Rectal smooth muscle tissue (tissue), 1 donor: ENCODE data around the gene ZIC4.

Source experiments
- H3K27ac ChIP-seq: one replicate; pipeline ENCODE4 v1.7.0; 2013; ENCODE audit warnings: low read depth, low read length, inconsistent platforms
- H3K27me3 ChIP-seq: one replicate; pipeline ENCODE4 v1.7.0; 2013; ENCODE audit warnings: low read length; ENCODE audit not compliant: control insufficient read depth, insufficient read depth
- H3K36me3 ChIP-seq: one replicate; pipeline ENCODE4 v1.7.0; 2013; ENCODE audit warnings: low read length; ENCODE audit not compliant: control insufficient read depth, insufficient read depth
- H3K4me1 ChIP-seq: one replicate; pipeline ENCODE4 v1.7.0; 2013; ENCODE audit warnings: low read length; ENCODE audit not compliant: control insufficient read depth, insufficient read depth
- H3K4me3 ChIP-seq: one replicate; pipeline ENCODE4 v1.7.0; 2013; ENCODE audit warnings: low read length
- H3K9ac ChIP-seq: one replicate; pipeline ENCODE4 v1.7.0; 2013; ENCODE audit warnings: low read length

The ZIC4 gene

DNA sequence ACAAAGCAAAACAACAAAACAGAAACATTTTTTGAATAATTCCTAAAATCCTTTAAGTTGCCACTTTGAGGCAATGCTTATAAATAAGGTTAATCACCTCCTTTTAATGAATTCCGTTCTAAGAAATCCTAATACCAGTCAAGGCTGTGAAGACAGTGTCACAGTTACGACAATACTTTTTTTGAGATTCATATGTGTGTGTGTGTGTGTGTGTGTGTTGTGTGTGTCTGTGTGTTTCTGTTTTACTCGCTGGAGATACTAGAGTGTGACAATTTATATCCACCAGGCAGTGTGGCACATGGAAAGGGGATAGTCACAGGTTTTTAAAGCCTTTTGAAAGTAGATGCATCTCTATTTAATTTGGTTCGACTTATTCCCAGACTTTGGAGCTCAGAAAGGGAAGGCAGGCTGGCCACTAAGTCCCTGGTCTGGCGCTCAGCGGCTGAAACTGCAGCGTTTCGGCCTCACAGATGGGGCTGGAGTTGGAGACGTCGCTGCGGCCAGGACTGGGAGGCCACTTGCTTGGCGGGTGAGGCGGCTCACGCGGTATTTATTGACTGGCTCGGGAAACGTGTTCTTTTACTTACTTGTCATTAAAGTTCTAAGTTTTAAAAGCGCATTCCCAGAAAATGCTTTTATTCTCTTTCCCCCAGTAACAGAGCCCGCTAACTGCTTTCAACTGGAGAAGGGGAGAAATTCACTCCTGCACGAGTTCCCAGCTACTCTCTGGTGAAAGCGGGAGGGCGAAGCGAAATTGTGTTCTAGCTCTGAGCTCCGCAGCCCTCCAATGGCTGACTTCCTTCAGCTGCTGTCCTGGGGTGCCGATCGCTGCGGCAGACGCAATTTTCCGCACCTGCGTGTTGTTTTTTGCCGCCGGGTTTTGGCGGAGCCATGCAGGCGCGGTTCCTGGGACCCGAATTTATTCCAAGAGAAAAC, 16.5 kb upstream of the ZIC4 start:
- Histone ChIP-seq H3K36me3 (no peaks in the 10 kb centered on the region), H3K27me3 (peaks cover 50% of the 10 kb centered on the region), H3K27ac (no peak overlapping the region), H3K4me1 (peaks cover 4% of the 10 kb centered on the region), H3K9ac (no peak overlapping the region), H3K4me3 (no peak overlapping the region)

- H3K27me3 ChIP-seq: peaks cover 52% of the 10 kb centered on the region
These were observed 15.9 kb upstream of the ZIC4 start for GRCh38 chr3:147422196-147422595.

DNA sequence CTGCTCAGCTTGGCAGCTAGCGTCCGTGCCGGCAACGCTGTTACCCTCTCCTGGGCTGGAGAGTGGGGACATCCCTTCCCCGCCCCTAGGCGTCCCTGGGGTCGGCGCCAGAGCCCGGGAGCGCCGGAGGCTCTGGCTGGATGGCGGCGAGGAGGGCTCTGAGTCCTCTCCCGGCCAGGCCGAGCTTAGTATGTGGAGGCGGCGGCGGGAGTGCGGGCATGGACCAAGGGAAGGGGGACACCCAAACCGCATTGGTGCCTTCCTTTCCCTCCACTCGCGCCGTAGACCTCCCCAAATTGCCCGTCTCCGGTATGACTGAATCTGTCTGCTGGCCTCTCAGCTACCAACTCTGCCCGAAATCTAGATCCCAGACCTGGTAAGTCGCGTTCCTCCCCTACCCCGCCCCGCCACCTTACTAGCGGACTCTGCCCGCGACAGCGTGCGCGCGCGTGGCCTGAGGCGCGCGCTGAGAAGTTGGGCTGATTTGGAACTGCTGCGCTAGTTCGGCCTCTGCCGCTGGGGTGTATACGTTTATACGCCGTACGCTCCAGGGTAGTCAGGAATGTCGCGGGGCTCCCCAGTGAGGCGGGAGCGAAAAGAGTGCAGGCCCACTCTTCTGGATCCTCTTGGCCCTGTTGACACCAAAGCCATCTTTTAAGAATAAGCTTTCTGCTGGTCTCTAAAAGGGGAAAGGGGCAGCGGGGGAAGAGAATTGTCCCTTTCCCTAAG, 15.0 kb upstream of the ZIC4 start:
- Histone ChIP-seq H3K36me3 (no peaks in the 10 kb centered on the region), H3K4me1 (peaks cover 4% of the 10 kb centered on the region), H3K27me3 (peaks cover 52% of the 10 kb centered on the region), H3K4me3 (no peak overlapping the region), H3K9ac (no peak overlapping the region), H3K27ac (no peak overlapping the region)

More at GRCh38 chr3:147422196-147422595, 15.9 kb upstream of the ZIC4 start:
- H3K4me3 ChIP-seq: no peak overlapping the region
- peaks cover 4% of the 10 kb centered on the region for H3K4me1 ChIP-seq
- no peak overlapping the region for H3K27ac ChIP-seq
- H3K9ac ChIP-seq: no peak overlapping the region
- no peaks in the 10 kb centered on the region for H3K36me3 ChIP-seq

- Histone ChIP-seq H3K27me3 (peaks cover 51% of the 10 kb centered on the region), H3K27ac (no peak overlapping the region), H3K36me3 (no peaks in the 10 kb centered on the region), H3K4me1 (peaks cover 4% of the 10 kb centered on the region), H3K4me3 (no peak overlapping the region), H3K9ac (no peak overlapping the region)
These were observed 14.2 kb upstream of the ZIC4 start for GRCh38 chr3:147420353-147421183.

GRCh38 chr3:147419781-147420224, 13.5 kb upstream of the ZIC4 start:
- peaks cover 4% of the 10 kb centered on the region for H3K4me1 ChIP-seq
- H3K36me3 ChIP-seq: no peaks in the 10 kb centered on the region
- peaks cover 53% of the 10 kb centered on the region for H3K27me3 ChIP-seq
- no peak overlapping the region for H3K27ac ChIP-seq
- H3K9ac ChIP-seq: no peak overlapping the region
- H3K4me3 ChIP-seq: no peak overlapping the region

GRCh38 chr3:147418808-147419701, 12.7 kb upstream of the ZIC4 start:
- Histone ChIP-seq H3K27me3 (peaks cover 56% of the 10 kb centered on the region), H3K27ac (no peak overlapping the region), H3K4me1 (peaks cover 4% of the 10 kb centered on the region), H3K4me3 (no peak overlapping the region), H3K36me3 (no peaks in the 10 kb centered on the region), H3K9ac (no peak overlapping the region)

DNA sequence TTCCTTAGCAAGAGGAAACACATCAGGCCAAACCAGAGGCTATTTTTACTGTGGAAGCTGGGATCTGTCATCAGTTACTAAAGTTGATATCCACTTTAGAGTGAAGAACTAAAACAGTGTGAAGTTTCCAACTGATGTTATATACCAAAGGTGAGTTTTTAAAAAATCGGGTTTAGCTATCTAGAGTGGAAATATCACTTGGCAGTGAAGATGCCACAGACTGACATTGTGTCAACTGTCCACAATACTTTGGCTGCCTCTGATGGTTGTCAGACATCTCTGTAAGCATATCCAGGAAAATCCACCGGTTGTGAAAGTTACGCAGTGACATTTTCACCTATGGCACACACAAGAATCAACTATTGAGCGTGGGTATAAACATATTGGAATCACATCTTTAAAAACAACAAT, 12.0 kb upstream of the ZIC4 start:
- peaks cover 6% of the 10 kb centered on the region for H3K4me1 ChIP-seq
- peaks cover 51% of the 10 kb centered on the region for H3K27me3 ChIP-seq
- H3K4me3 ChIP-seq: no peak overlapping the region
- H3K27ac ChIP-seq: no peak overlapping the region
- H3K9ac ChIP-seq: no peak overlapping the region
- no peaks in the 10 kb centered on the region for H3K36me3 ChIP-seq

DNA sequence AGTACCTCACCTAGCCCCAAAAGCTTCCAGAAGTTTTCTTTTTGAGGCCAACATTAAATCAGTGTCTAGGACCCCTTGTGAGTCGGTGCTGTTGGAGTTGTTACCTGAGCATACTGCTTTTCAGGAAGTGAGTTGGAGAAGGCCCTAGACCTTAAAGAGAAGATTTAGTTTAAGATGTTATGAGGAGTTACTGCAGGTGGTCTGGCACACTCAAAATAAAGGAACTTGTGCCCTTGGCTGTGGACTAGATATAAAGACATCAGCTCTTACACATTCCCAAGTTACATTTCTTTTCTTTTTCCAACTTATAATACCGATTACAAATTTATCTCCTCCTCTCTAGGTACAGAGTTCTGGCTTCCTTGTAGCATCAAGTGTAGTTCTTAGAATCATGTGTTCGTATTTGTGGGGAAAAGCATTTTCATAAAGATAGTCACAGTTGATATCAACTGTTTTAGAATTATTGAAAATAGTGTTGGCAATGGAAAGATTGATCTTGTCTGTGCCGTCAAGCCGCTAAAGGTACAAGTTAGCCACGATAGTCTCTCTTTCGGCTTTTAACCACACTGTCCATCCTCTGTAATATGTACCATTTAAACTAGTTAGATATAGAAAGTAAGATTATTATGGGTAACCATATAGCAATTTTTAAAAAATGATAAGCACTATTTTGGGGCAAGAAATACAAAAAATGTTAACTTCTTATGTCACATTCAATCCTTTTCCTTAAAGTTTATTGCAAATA, 11.4 kb upstream of the ZIC4 start:
- Histone ChIP-seq H3K4me3 (no peak overlapping the region), H3K9ac (no peak overlapping the region), H3K36me3 (no peaks in the 10 kb centered on the region), H3K27ac (no peak overlapping the region), H3K27me3 (peaks cover 51% of the 10 kb centered on the region), H3K4me1 (peaks cover 6% of the 10 kb centered on the region)

GRCh38 chr3:147416931-147417330, 10.6 kb upstream of the ZIC4 start:
- H3K4me1 ChIP-seq: peaks cover 6% of the 10 kb centered on the region
- H3K9ac ChIP-seq: no peak overlapping the region
- H3K27me3 ChIP-seq: peaks cover 58% of the 10 kb centered on the region
- H3K36me3 ChIP-seq: no peaks in the 10 kb centered on the region
- H3K4me3 ChIP-seq: no peak overlapping the region
- no peak overlapping the region for H3K27ac ChIP-seq

- Histone ChIP-seq H3K4me1 (peaks cover 6% of the 10 kb centered on the region), H3K9ac (no peak overlapping the region), H3K27ac (no peak overlapping the region), H3K4me3 (no peak overlapping the region), H3K36me3 (no peaks in the 10 kb centered on the region), H3K27me3 (peaks cover 55% of the 10 kb centered on the region)
These were observed 9.5 kb upstream of the ZIC4 start for GRCh38 chr3:147415874-147416273.

DNA sequence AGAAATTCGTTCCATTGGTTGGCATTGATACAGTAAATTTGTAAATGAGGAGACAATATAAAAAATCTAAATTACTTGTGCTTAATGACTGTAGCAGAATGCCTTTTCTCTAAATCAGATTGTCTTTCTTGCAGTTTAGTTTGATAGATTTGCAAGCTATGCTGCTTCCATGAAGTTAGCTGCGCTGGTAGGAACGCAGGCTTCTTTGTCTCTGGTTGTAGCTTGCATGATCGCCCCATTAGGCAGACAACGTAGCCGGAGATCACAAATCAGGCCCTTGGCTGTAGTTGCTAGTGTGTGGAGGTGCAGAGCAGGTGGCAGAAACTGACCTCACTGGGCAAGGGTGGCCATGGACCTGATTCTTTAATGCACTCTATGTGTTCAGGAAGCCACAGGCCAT, 8.9 kb upstream of the ZIC4 start:
- H3K4me3 ChIP-seq: no peak overlapping the region
- H3K4me1 ChIP-seq: peaks cover 6% of the 10 kb centered on the region
- no peak overlapping the region for H3K9ac ChIP-seq
- no peak overlapping the region for H3K27ac ChIP-seq
- peaks cover 55% of the 10 kb centered on the region for H3K27me3 ChIP-seq
- H3K36me3 ChIP-seq: no peaks in the 10 kb centered on the region
